GM12874 (cell line): ENCODE results near the gene TBC1D8B.

Experiments used
- TF ChIP-seq, protein P1 (sequence below): IDR thresholded peaks from 2 replicates; pipeline ENCODE4 v1.5.1; 2011; ENCODE audit warnings: low read depth, mild to moderate bottlenecking, control low read depth, low read length, moderate library complexity; ENCODE audit not compliant: insufficient read depth

The TBC1D8B gene

DNA sequence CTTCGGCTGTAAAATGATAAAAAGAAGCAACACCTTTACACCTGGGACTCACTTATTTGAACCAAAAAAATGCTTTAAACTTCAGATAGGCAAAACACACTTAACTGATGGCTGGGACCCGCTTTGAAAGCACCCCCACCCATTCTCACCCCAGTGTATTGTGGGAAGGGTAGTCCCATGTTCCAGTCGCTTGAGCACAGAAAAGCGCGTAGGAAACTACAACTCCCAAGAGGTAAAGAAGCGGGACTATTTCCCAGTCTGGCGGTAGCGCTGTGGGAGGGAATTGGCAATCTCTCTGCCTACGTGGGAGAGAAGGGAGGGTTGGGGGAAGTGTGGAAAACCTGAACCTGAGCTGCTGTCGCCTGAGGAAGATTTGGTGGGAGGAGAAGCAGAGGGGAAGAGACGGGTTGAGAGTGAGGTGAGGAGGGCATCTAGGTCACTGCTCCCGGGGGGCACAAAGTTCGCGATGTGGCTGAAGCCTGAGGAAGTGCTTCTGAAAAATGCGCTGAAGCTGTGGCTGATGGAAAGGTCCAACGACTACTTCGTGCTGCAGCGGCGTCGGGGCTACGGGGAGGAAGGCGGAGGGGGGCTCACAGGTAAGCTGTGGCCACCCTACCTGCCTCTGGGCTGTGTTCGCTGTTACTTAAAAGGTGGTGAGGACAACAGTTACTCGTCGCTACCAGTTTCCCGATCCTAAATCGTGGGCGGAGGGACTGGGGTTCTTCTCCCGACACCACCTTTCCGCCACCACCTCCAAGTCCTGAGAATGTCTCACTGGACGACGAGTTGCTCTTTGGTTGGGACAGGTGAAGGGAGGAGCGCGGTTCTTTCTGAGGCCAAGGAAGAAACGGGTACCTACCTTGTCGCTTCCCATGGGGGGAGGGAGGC is at the start of gene TBC1D8B:
Gene TBC1D8B (plus strand): TSS at position 286 of the 888 bp plus-strand sequence. CDS start 181 bp downstream, at position 467.
- TF ChIP-seq, protein P1, sequence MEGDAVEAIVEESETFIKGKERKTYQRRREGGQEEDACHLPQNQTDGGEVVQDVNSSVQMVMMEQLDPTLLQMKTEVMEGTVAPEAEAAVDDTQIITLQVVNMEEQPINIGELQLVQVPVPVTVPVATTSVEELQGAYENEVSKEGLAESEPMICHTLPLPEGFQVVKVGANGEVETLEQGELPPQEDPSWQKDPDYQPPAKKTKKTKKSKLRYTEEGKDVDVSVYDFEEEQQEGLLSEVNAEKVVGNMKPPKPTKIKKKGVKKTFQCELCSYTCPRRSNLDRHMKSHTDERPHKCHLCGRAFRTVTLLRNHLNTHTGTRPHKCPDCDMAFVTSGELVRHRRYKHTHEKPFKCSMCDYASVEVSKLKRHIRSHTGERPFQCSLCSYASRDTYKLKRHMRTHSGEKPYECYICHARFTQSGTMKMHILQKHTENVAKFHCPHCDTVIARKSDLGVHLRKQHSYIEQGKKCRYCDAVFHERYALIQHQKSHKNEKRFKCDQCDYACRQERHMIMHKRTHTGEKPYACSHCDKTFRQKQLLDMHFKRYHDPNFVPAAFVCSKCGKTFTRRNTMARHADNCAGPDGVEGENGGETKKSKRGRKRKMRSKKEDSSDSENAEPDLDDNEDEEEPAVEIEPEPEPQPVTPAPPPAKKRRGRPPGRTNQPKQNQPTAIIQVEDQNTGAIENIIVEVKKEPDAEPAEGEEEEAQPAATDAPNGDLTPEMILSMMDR: no peak

DNA sequence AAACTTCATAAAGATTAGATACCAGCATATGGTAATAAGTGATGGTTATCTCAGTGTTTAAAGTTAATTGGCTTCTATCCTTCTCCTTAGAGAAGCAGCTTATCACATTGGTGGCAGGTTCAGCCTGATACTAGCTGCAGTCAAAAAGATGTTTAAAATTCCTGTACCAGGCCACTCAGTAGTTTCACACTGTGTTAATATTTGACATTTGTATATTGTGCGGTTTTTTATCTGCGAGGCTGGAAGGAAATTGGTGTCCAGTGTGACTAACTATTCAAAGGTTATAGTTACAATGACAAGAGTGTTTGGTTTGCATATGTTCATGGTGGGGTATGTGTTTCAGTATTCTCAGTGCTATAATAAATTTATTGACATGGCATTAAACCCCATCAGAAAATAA is 27.5 kb upstream of the TBC1D8B start:
- TF ChIP-seq, protein P1: no peak

DNA sequence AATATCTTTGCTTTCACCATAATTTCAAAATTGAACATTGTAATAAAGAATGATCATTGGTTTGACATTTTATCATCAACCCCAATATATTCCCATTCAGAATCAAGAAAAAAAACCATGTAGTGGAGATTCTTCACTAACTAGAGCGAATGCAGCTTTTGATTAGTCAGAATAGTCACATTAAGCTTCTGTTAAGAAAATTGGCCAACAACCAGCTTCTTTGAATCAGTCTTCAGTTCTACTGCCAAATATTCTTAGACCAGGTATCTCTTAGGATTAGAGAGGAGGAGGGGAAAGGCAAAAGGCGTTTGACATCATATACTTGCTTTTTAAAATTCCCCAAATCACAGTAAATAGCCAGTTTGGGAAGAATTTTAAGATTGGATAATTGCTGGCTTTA is 22.2 kb upstream of the TBC1D8B start:
- TF ChIP-seq, protein P1: no peak

DNA sequence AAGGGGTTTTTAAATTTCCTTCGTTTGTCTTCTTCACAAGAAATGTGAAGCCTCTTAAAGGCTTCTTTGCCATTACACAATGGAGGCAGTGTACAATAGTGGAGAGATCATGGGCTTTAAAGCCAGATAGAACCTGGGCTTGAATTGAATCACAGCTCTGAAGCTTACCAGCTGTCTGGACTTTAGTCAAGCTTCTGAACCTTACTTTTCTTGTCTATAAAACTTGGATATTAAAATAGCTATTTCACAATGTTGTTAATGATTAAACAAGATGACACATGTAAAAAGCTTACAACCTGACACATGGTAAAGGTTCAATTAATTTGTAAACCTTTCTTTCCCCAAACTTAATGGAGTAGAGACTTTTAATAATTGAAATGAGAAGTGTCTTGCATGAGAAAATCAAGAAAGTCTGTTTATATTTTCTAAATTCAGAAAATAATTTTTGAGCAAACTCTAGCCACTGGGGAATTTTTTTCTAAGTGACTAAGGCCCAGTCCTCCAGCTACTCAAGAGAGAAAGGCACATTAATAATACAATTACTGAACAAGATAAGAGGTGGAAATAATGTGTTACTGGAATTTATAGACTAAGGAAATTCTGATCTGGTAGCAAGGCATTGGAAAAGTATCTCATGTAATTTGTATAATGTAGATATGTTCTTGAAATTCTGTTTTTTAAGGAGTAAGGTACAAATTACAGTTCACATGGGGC is 21.7 kb upstream of the TBC1D8B start:
- TF ChIP-seq, protein P1: no peak

DNA sequence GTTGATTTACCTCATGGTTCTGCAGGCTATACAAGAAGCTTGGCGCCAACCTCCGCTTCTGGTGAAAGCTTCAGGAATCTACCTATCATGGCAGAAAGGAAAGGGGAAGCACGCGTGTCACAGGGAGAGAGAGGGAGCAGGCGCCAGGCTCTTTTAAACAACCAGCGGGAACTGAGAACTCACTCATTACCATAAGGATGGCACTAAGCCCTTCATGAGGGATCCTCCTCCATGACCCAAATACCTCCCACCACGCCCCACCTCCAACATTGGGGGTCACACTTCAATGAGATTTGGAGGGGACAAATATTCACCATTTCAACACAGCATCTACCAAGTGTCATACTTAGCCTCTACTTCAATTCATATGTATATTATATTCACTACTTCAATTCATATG is 18.8 kb upstream of the TBC1D8B start:
- TF ChIP-seq, protein P1: no peak

DNA sequence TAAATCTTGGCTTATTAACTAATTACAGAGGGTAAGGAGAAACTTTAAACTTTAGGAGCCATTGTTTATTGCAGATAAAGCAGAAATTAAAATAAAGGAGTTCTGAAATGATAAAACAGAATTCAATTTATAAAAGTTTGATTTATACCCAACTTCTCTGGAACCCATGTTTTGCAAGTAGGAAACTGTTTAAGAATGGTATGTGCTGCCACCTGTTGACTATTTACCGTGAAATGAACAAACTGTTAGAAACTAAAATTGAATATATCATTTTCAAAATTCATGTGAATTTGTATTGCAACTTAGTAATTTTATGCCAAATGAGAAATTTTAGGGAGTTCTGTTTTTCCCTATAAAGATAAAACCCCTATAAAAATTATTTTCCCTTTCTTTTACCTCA is 11.0 kb upstream of the TBC1D8B start:
- TF ChIP-seq, protein P1: no peak

DNA sequence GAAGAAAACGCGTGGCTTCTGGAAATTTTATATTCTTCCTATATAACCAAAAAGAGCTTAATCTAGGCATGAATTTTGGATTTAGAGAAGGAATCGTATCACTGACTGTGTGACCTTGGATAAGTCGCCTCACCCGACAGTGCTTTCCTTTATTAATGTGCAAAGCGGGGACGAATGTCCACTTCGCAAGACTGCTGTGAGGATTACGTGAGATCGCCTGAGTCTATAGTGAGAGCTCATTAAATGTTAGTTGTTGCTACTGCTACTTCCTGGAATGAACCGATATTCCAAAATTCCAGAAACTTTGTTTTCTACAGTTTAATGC is 448 bp upstream of the TBC1D8B start:
- TF ChIP-seq, protein P1: no peak
